ENCODE measurements around the gene DIAPH2. TPM values are rescaled to one million over a fixed set of nuclear protein-coding genes. Genes with fewer than 3 reads are reported as not detected.

The DIAPH2 gene
- total RNA-seq, 1 donor from 2014 or later, result 9.8 TPM

DNA sequence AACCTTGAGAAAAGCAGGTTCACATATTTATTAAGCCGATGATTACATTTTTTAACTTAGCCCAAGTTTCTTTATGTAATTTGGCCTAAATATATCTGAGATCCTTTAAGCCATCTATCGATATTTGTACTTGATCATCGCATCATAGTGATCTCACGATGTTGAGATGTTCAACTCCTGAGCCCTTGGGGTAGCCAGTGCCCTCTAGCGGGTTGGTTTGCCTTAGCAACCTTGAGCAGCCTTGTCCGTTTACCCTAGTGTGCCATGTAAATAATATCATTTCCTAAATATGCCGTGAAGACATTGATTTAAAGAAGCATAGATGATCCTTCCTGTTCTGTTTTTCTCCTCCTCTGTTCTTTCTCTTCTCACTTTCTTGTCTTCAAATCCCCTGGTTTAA, 631.3 kb downstream of the DIAPH2 start:
- no peak for DNase-seq
- ATAC-seq, result no peak
- intact Hi-C loops (cut with micrococcal nuclease), result no loop called here

DNA sequence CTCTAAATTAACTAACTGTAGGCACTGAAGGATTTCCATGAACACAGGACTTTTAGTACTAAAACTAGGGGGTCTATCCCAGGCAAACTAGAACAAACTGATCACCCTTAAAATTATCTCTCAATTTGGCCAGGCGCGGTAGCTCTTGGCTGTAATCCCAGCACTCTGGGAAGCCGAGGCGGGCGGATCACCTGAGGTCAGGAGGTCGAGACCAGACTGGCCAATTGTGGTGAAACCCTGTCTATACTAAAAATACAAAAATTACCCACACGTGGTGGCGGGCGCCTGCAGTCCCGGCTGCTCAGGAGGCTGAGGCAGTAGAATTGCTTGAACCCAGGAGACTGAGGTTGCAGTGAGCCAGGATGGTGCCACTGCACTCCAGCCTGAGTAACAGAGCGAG, 635.7 kb downstream of the DIAPH2 start:
- intact Hi-C loops (cut with micrococcal nuclease), result no loop called here
- no peak for DNase-seq
- ATAC-seq, result no peak

DNA sequence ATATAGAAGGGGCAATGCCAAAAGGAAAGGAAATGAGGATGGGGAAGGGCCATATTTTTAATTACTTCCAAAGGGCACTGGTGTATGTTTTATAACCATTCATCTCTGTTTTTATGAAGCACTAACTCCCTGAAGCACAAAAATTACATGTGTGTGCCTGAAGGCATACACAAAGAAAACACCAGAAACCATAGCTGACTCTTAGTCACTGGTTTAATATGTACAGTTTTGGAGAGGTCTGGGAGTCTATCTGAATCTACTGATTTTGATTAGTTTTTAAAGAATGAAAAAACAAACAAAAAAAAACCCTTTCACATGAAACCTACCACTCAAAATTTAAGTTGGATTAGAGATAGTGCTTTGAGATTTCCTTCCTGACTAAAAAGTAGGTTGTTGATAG, 637.8 kb downstream of the DIAPH2 start:
- intact Hi-C loops (cut with micrococcal nuclease), result no loop called here
- no peak for DNase-seq
- ATAC-seq, result no peak

DNA sequence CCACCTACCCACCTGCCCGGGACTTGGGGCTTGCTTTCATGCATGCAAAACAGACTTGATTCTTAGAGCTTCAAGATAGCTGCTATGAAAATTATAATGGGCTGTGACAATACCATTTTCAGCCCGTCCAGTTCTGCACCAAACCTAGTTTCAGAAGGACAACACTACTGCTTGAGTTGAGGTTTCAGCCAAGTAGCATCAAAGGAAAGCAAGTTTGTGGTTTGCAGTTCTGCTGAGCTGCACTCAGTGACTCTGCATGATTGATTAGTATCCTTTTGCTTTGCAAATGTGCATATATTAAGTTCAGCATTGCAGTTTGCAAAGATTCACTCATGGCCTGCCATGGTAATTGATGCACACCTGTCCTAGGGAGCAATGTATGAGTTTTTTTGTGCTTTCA, 641.8 kb downstream of the DIAPH2 start:
- ATAC-seq (no peak), DNase-seq (no peak)
- intact Hi-C loops (cut with micrococcal nuclease), result no loop called here

DNA sequence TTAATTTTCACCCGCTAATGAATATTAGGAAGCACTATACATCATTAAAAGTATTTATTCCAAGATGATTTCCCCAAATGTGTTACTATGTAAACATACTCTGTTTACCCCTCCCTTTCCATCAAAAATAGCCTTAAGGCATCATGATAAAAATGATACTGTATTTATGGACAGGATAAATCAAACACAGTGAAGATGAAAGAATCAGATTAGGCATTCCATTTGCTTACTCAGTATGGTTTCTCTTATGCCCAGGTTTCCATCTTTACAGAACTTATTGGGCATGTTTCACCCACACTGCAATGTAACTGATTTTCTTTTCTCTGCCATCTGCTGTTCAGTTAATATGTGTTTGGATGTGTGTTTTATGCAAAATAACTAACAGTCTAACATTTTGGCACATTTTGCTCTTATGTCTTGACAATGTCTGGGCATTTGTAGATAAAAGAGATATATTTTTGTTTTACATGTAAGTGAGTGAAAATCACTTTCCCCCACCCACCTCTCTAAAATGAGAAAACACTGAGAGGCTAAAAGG, 644.3 kb downstream of the DIAPH2 start:
- ATAC-seq, result no peak
- intact Hi-C loops (cut with micrococcal nuclease), result no loop called here
- DNase-seq, result no peak

DNA sequence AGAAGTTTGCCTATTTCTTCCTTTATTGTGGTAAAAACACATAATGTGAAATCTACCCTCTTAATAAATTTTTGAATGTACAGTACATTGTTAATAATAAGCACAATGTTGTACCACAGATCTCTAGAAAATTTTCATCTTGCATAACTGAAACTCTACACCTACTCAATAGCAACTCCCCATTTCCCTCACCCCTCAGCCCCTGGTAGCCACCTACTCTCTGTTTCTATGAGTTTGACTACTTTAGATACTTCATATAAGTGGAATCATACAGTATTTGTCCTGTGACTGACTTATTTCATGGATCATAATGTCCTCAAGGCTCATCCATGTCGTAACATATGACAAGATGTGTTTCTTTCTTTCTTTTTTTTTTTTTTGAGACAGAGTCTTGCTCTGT, 645.5 kb downstream of the DIAPH2 start:
- intact Hi-C loops (cut with micrococcal nuclease), result no loop called here
- ATAC-seq (no peak), DNase-seq (no peak)

DNA sequence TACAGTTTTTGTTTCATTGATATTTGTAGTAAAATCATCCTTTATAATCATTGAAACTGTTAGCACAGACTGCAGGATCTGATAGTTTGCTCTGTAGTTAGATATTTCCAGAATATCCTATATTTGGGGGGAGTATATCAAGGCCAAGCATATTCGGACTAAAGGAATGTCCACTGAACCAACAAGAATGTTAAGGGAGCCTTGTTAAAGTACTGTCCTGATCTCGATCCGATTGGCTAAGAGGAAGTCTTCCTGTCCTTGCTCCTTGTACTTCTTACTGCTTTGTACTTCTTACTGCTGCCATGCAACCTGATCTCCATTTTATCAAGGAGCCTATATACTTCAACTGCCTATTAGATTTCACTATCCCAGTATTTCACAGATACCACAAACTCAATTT, 648.3 kb downstream of the DIAPH2 start:
- ATAC-seq (no peak), DNase-seq (no peak)
- intact Hi-C loops (cut with micrococcal nuclease), result no loop called here

DNA sequence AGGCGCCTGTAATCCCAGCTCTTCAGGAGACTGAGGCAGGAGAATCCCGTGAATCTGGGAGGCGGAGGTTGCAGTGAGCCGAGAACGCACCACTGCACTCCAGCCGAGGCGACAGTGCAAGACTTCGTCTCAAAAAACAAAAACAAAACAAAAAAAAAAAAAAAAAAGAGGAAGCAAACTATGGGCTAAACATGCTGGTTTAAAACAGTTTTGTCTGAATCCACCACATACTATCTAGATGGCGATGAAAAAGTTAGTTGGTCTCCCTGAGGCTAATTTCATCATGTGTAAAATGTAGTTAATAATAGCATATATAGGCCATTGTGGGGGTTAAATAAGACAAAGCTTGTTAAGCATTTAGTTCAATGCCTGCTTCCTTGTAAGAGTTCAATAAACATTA, 650.2 kb downstream of the DIAPH2 start:
- DNase-seq (no peak), ATAC-seq (no peak)
- intact Hi-C loops (cut with micrococcal nuclease), result no loop called here

DNA sequence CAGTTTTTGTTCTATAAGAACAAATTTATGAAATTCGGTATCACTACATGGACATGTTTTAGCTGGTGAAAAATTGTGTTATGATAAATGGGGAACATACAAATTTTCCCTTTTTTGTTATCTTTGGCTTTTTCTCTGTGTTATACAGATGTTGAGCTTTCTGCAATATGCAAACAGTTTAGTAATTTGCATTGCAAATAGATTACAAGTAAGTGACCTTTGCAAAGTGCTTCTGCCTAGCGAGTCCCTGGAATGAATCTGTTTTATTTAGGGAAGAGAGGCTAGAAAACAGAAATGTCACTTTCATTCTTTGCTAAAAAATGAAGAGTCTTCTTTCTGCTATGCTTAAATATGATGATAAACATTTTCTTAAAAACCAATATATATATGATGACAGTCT, 660.1 kb downstream of the DIAPH2 start:
- intact Hi-C loops (cut with micrococcal nuclease), result no loop called here
- DNase-seq (no peak), ATAC-seq (no peak)

DNA sequence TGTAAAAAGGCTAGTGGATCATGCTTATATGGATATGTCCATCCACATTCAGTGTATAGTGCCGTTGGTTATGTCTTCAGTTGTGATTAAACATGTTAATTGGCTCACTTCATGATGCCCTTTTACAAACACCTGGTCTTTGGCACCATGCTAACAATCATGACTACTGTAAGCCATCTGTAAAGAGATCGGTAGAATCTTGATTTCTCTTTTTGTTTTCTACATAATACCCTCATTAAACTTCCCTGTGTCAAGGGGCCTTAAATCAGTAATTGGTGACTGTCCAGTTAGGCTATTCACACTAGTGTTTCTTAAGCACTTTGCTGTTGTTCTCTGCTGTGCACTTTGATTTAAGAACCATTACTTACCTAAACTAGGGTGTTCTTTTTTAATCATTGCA, 674.3 kb downstream of the DIAPH2 start:
- intact Hi-C loops (cut with micrococcal nuclease), result no loop called here
- DNase-seq (no peak), ATAC-seq (no peak)

DNA sequence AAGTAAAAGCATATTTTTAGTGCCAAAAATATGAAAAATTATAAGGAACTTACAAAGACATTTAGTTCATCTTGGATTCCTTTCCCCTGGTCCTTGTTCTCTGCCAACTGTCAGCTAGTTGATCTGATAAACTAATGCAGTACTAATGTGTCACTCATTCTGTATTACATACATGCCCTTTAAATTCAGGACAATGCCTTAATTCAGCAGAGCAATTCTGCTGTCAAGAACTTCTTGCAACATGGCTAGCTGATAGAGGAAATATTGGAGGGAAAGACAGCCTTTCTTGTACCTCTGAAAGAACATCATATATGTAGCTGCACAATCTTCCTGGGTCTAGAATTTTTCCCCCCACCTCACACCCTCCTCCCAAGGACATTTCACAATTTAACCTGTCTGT, 679.2 kb downstream of the DIAPH2 start:
- intact Hi-C loops (cut with micrococcal nuclease), result no loop called here
- no peak for ATAC-seq
- no peak for DNase-seq

DNA sequence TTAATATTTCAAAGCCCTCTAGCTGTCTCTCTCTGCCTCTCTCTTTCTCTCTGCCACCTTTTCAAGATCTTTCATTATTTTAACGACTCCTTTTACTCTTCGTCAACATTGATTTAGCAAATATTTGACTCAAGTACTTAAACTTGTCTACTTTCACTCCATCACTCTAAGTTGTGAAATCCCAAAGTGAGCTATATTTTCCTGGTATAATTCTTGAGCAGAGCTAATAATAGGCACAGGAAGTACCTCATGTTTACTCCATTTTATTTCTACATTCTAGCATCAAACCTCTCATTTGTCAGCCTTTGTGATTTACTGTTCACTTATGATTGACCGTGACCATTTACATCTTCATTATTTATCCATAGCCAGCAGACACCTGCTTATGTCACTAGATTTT, 681.6 kb downstream of the DIAPH2 start:
- intact Hi-C loops (cut with micrococcal nuclease), result no loop called here
- DNase-seq (no peak), ATAC-seq (no peak)

DNA sequence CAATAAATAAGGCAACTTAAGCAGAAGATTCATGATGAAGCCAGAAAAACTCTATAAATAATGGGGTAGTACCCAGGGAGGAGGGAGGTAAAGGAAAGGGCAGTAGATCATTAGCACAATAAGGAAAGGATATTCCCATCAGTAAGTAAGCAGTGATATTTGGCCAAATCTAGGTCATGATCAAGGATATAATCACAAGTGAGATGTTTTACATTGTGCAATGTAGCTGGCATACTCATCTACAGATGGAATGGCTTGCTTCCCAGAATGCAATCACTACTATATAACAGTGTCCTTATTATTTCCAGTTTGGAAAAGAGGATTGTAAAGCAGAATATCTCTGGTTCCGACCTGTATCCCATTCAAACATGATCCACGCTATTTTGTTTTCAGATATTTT, 682.5 kb downstream of the DIAPH2 start:
- ATAC-seq (no peak), DNase-seq (no peak)
- intact Hi-C loops (cut with micrococcal nuclease), result no loop called here

DNA sequence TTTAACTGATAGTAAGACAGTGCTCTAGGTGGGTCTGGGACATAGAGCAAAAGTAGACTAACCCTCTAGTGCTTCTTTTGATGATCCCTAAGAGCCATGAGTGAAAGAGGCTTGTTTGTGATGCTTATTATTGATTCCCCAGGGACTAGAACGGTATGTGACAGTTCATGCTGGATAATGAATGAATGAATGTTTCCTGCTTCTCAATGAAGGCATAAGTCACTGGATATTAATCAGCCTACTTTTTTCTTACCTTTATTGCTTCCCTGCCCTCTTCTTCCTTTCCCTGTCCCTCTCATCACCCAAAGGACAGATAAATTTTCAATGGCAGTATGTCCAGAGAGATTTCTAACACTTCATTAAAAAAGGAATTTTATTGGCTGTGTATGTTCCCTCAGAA, 685.3 kb downstream of the DIAPH2 start:
- intact Hi-C loops (cut with micrococcal nuclease), result no loop called here
- ATAC-seq (no peak), DNase-seq (no peak)

DNA sequence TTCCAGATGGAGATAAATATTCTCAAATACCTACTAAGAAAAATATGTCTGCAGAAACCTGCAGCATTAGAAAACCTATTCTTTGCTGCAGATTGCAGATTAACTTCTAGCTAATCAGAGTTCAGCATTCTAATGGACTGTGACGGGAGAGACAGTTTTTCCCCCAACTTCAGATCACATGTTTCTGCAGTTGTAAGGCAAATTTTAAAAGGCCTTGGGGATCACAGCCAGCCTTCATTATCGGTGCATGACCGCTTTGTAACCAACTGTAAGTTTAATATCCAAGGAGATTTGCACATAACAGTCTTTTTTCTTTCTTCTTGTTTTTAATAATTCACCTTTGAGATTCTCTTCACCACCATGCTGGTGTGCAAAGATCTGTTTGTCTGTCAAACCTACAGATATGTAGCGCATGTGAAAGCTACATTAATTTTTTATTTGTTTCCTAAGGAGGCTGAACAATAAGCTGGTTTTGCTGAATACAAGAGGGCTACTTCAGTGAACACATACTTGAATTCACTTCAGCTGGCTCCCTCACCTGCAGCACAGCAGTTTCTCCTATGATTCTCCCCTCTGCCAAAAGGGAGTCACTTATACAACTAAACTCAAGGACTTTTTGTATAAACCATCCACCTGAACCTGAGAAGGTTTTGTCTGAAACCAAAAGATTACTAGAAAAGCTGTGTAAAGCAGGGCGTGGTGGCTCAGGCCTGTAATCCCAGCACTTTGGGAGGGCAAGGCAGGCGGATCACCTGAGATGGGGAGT, 687.5 kb downstream of the DIAPH2 start:
- intact Hi-C loops (cut with micrococcal nuclease), result no loop called here
- DNase-seq (no peak), ATAC-seq (no peak)

DNA sequence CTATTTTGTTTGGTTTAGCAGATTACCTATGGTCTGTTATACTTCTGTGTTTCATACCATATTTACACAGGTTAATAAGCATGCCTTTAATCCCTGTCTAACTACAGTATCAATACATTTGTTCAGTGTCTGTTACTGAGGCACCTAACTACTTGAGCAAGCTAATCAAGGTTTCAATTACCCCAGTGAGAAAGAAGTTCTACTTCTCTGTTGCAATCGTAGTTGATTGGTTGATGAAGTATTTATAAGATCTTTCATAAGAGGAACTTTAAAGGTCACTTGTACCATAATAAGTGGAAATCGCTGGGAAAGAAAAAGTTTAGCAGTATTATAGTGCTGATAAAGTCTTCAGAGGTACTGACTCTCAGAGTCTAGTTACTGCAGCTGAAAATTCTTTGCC, 689.6 kb downstream of the DIAPH2 start:
- ATAC-seq (no peak), DNase-seq (no peak)
- intact Hi-C loops (cut with micrococcal nuclease), result no loop called here

DNA sequence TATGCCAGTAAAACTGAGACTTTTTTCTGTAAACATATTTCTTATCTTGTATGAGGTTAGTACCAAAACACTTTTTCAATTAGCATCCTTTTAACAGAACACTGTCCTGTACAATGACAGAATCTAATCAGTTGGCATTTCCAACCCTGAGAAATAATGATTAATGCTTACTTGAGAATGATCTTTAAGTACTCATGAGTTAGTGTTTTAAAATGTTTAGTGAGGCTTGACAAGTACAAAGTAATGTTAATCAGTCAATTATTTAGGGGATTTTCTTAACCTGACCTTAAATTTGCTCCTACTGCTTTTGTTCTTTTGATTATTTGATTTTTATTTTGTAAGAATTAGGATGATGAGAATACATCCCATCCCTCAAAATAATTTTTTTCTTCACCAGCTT, 695.6 kb downstream of the DIAPH2 start:
- intact Hi-C loops (cut with micrococcal nuclease), result no loop called here
- no peak for ATAC-seq
- no peak for DNase-seq

DNA sequence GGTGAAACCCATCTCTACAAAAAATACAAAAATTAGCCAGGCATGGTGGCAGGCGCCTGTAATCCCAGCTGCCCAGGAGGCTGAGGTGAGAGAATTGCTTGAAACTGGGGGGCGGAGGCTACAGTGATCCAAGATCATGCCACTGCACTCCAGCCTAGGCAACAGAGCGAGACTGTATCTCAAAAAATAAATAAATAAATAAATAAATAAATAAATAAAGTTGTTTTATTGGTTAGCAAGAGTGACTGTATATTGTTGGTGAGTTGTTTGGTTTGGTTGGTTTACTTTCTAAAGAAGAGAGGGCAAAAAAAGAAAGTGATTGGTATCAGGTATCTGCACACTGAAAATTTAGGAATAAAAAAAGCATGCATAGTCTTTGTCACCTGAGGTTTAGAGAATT, 700.0 kb downstream of the DIAPH2 start:
- DNase-seq, result no peak
- intact Hi-C loops (cut with micrococcal nuclease), result no loop called here

DNA sequence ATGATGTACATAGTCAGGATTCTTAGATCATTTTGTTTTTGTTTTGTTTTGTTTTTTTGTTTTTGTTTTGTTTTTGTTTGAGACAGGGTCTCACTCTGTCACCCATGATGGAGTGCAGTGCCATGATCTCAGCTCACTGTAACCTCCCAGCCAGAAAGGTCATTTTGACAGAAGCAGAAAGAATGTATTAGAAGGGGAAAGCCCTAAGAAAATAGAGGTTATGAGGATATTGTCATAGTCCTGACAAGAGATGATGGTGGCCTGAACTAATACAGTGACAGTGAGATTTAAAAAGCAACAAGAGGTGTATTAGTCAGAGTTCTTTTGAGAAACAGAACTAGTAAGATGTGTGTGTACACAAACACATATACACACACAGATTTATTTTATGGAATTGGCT, 702.4 kb downstream of the DIAPH2 start:
- DNase-seq, result no peak
- intact Hi-C loops (cut with micrococcal nuclease), result no loop called here
- ATAC-seq, result no peak

More for the DNA sequence above, 700.0 kb downstream of the DIAPH2 start:
- ATAC-seq, result no peak

DNA sequence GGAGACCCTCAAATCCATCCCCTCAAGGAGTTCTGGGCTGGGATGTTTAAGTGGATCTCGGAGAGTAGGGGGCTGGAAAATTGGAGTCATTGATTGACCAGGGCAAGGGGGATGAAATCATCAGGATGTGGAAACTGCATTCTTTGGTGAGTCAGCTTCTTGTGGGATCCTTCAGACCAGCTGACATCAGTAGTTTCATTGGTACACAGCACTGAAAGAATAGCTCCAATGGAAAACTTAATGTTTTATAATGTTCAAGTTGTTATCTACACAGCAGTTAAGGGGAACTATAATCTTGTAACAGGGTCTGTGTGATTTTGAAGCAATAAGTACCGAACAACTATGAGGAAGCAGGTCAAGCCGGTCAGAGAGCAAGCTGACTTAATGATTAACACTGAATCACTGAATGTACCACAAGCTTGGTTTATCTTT, 705.1 kb downstream of the DIAPH2 start:
- intact Hi-C loops (cut with micrococcal nuclease), result no loop called here
- no peak for DNase-seq
- ATAC-seq, result no peak

DNA sequence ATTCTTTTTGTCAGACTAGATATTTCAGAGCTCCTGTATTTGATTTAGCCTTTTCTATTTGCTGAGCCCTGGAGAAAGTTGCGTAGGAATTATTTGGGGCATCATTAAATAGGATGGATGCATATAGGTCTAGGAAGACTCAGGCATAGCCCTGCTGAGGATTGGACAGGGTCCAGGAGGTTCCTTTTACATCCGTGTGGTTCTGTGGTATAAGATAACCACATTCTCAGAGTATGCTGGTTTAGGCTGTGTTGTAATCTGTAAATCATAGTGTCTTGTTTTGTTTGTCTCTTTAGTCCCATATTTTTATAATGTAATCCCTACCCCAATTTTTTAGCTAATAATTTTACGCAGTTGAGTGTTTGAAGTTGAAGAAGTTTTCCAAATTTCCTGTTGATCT, 712.7 kb downstream of the DIAPH2 start:
- intact Hi-C loops (cut with micrococcal nuclease), result no loop called here
- ATAC-seq (no peak), DNase-seq (no peak)

Measured in left ventricle myocardium superior (tissue), 1 donor.